PC-9 (cell line): Measurements from ENCODE around the gene DUSP14. TPM values are rescaled to one million over a fixed set of nuclear protein-coding genes. Genes with fewer than 3 reads are reported as not detected.
"Not testable (repeated sequence)": the region's sequence is repeated elsewhere in the genome, so short reads cannot be mapped to it uniquely, and the experiment has no call there.

Experiments used
- BruUV-seq: library from RNA; stranded (reverse); fragments of 400-500 nt; replicated peaks from 2 replicates; lab custom pipeline; 2021; lab: Mats Ljungman, UMichigan
- CTCF ChIA-PET: fragments of 300-600 bp; sonication (Branson Sonifier 250); formaldehyde crosslinking; loops from one replicate; lab custom pipeline; 2022; ENCODE audit warnings: antibody characterized with exemption; lab: Charles Lee
- POLR2A ChIA-PET: fragments of 300-600 bp; sonication (Branson Sonifier 250); formaldehyde crosslinking; loops from one replicate; lab custom pipeline; 2022; ENCODE audit warnings: antibody characterized with exemption; ENCODE audit not compliant: unreplicated experiment; lab: Charles Lee
- DNase-seq, 2 experiments: peaks; one replicate each; pipeline versions ENCODE4 v3.0.0 to v3.0.0-alpha.2; 2015 to 2022; ENCODE audit warnings: mixed read lengths in 1 of 2
- H2AFZ ChIP-seq: fragments of 200-600 bp; sonication (generic); 2 replicates; pipeline ENCODE4 v1.8.1; 2017; ENCODE audit warnings: antibody characterized with exemption
- H3F3A ChIP-seq: fragments of 200-600 bp; sonication (generic); 2 replicates; pipeline ENCODE4 v1.8.1; 2017; ENCODE audit warnings: antibody characterized with exemption, mild to moderate bottlenecking, low read depth; ENCODE audit not compliant: insufficient read depth
- H3K27ac ChIP-seq: fragments of 200-600 bp; sonication (generic); 2 replicates; pipeline ENCODE4 v1.6.1; 2016; ENCODE audit warnings: mixed run types
- H3K27me3 ChIP-seq: fragments of 200-600 bp; sonication (generic); 2 replicates; pipeline ENCODE4 v1.6.1; 2016; ENCODE audit warnings: low read depth, mixed run types; ENCODE audit not compliant: insufficient read depth
- H3K36me3 ChIP-seq: fragments of 200-600 bp; sonication (generic); 2 replicates; pipeline ENCODE4 v1.6.1; 2016; ENCODE audit warnings: low read depth, mixed run types
- H3K4me1 ChIP-seq: fragments of 200-600 bp; sonication (generic); replicated peaks from 2 replicates; pipeline ENCODE4 v1.6.1; 2016; ENCODE audit warnings: mixed run types; ENCODE audit not compliant: insufficient read depth
- H3K4me2 ChIP-seq: fragments of 200-600 bp; sonication (generic); 2 replicates; pipeline ENCODE4 v1.6.1; 2017; ENCODE audit warnings: mixed run types
- H3K4me3 ChIP-seq: fragments of 200-600 bp; sonication (generic); 2 replicates; pipeline ENCODE4 v1.6.1; 2016; ENCODE audit warnings: mixed run types
- H3K79me2 ChIP-seq: fragments of 200-600 bp; sonication (generic); 2 replicates; pipeline ENCODE4 v1.6.1; 2017; ENCODE audit warnings: low read depth, mixed run types
- H3K9me2 ChIP-seq: fragments of 200-600 bp; sonication (generic); 2 replicates; pipeline ENCODE4 v1.8.1; 2017; ENCODE audit warnings: mild to moderate bottlenecking; ENCODE audit not compliant: insufficient read depth
- H3K9me3 ChIP-seq: fragments of 200-600 bp; sonication (generic); 2 replicates; pipeline ENCODE4 v1.8.1; 2016; ENCODE audit warnings: low read depth; ENCODE audit not compliant: insufficient read depth
- H4K20me1 ChIP-seq: fragments of 200-600 bp; sonication (generic); 2 replicates; pipeline ENCODE4 v1.8.1; 2017; ENCODE audit not compliant: insufficient read depth
- CTCF ChIP-seq: fragments of 200-600 bp; sonication (generic); conservative IDR thresholded peaks from 2 replicates; pipeline ENCODE4 v1.6.1; 2017; ENCODE audit warnings: mixed run types, antibody characterized with exemption, mild to moderate bottlenecking, moderate library complexity
- EZH2 ChIP-seq: fragments of 200-600 bp; sonication (generic); IDR thresholded peaks from 2 replicates; pipeline ENCODE4 v1.8.0; 2017; ENCODE audit warnings: antibody characterized with exemption, low read depth
- intact Hi-C: fragments of 100-400 bp; cut with micrococcal nuclease; formaldehyde crosslinking; loops from one replicate; pipeline ENCODE4 v1.10.0; 2022; ENCODE audit not compliant: unreplicated experiment
- total RNA-seq: library from RNA; stranded (reverse); gene quantifications from 2 replicates; pipeline ENCODE4 v1.2.3, GENCODE V29; 2021

The DUSP14 gene
- total RNA-seq, 1 experiment from 2014 or later = 23.3 TPM

GRCh38 chr17:37446027-37446426 lies 43.7 kb upstream of the DUSP14 start:
- no peak for TF ChIP-seq EZH2
- peak; percentile 22 to 92 for DNase-seq
- Histone ChIP-seq H3K36me3 (peaks cover 7% of the 10 kb centered on the region), H3K4me2 (peak overlapping the region; percentile 40), H3K27ac (peak overlapping the region; percentile 81), H3K79me2 (peaks cover 6% of the 10 kb centered on the region; the same call in 1 of the 2 replicates), H3K4me3 (no peak overlapping the region), H3K27me3 (no peaks in the 10 kb centered on the region), H2AFZ (no peak overlapping the region), H3K9me3 (no peaks in the 10 kb centered on the region), H3K9me2 (no peaks in the 10 kb centered on the region), H3F3A (peaks cover 48% of the 10 kb centered on the region), H4K20me1 (no peaks in the 10 kb centered on the region), H3K4me1 (peaks cover 51% of the 10 kb centered on the region)
- intact Hi-C loops = no loop called here
- no TSS peak for BruUV-seq
- POLR2A ChIA-PET = interaction anchor here (0.6 to 0.7 kb wide), 2 partner anchors 28 to 792 kb away, joined by 3 to 7 read pairs; no protein-coding TSS in a partner anchor
- CTCF ChIA-PET = interaction anchor here (0.6 to 0.7 kb wide), 2 partner anchors 211 to 340 kb away, joined by 3 to 4 read pairs; no protein-coding TSS in a partner anchor

- TF ChIP-seq EZH2 = no peak
- no peak for TF ChIP-seq CTCF
- BruUV-seq = no TSS peak
- peaks cover 6% of the 10 kb centered on the region; the same call in 1 of the 2 replicates for H3K79me2 ChIP-seq
- H4K20me1 ChIP-seq = no peaks in the 10 kb centered on the region
- H3K4me1 ChIP-seq = peaks cover 54% of the 10 kb centered on the region
- peaks cover 48% of the 10 kb centered on the region for H3F3A ChIP-seq
- peak overlapping the region; percentile 81 for H3K27ac ChIP-seq
- no peak overlapping the region for H2AFZ ChIP-seq
- H3K9me2 ChIP-seq = no peaks in the 10 kb centered on the region
- DNase-seq = peak; percentile 16 to 76
- intact Hi-C loops = no loop called here
- no peaks in the 10 kb centered on the region for H3K9me3 ChIP-seq
- H3K36me3 ChIP-seq = peaks cover 4% of the 10 kb centered on the region
- H3K4me3 ChIP-seq = no peak overlapping the region
- peak overlapping the region; percentile 55 for H3K4me2 ChIP-seq
- CTCF ChIA-PET = no interaction called here
- POLR2A ChIA-PET = no interaction called here
- no peaks in the 10 kb centered on the region for H3K27me3 ChIP-seq
Observed at GRCh38 chr17:37447641-37448040, 42.0 kb upstream of the DUSP14 start.

- no TSS peak for BruUV-seq
- ChIA-PET CTCF (interaction anchor here (0.6 kb wide), 1 partner anchor 174 kb away, joined by 3 read pairs; no protein-coding TSS in a partner anchor), POLR2A (interaction anchor here (0.6 to 0.7 kb wide), 4 partner anchors 8 to 433 kb away, joined by 3 to 4 read pairs (median 3); no protein-coding TSS in a partner anchor)
- H3K36me3 ChIP-seq = peaks cover 4% of the 10 kb centered on the region
- no peak overlapping the region for H3K4me3 ChIP-seq
- H3K9me3 ChIP-seq = no peaks in the 10 kb centered on the region
- H2AFZ ChIP-seq = no peak overlapping the region
- peaks cover 42% of the 10 kb centered on the region for H3F3A ChIP-seq
- no peak overlapping the region for H3K4me2 ChIP-seq
- intact Hi-C loops = loop anchor here (1.0 kb wide), 2 partner anchors 26 to 38 kb away; no protein-coding TSS in a partner anchor
- H3K4me1 ChIP-seq = peaks cover 52% of the 10 kb centered on the region
- no peaks in the 10 kb centered on the region for H4K20me1 ChIP-seq
- DNase-seq = peak; percentile 48 to 70
- peaks cover 6% of the 10 kb centered on the region; the same call in 1 of the 2 replicates for H3K79me2 ChIP-seq
- H3K27ac ChIP-seq = peak overlapping the region; percentile 25
- TF ChIP-seq CTCF (no peak), EZH2 (no peak)
- no peaks in the 10 kb centered on the region for H3K27me3 ChIP-seq
- H3K9me2 ChIP-seq = no peaks in the 10 kb centered on the region
Observed at GRCh38 chr17:37450112-37450511, 39.6 kb upstream of the DUSP14 start.

- POLR2A ChIA-PET = not testable (repeated sequence)
Observed at GRCh38 chr17:37457801-37458200, 31.9 kb upstream of the DUSP14 start.

More at GRCh38 chr17:37457801-37458200, 31.9 kb upstream of the DUSP14 start:
- H3K36me3 ChIP-seq, H3K79me2 ChIP-seq, H3K27me3 ChIP-seq, H2AFZ ChIP-seq, DNase-seq, intact Hi-C loops, H3K9me2 ChIP-seq, H3K4me1 ChIP-seq, H4K20me1 ChIP-seq, H3K27ac ChIP-seq, H3F3A ChIP-seq, H3K4me3 ChIP-seq, H3K4me2 ChIP-seq, H3K9me3 ChIP-seq, BruUV-seq: not testable (repeated sequence)
- CTCF ChIA-PET = interaction anchor here (0.7 kb wide), 1 partner anchor 21 kb away, joined by 7 read pairs; no protein-coding TSS in a partner anchor
